ENCODE measurements around the gene VSTM2B.
"Not testable (repeated sequence)": the region's sequence is repeated elsewhere in the genome, so short reads cannot be mapped to it uniquely, and the experiment has no call there.

Gene VSTM2B

GRCh38 chr19:29525901-29526729 is at the start of gene VSTM2B:
TSS of gene VSTM2B (plus strand) at chr19:29525994. CDS start at chr19:29526584, 590 bp downstream.
- TF ChIP-seq JUND (IDR thresholded peaks at IDR 0.05; ENCODE audit: low read depth): no peak
- no peak for DNase-seq (ENCODE audit: low read depth in 1 of 2, low spot score in 1 of 2)
- in situ Hi-C loops (cut with HindIII; ENCODE audit: low pct_unique_long_range_greater_than_20kb, low sequenced_read_pairs): no loop called here

GRCh38 chr19:29476528-29476927 is 49.3 kb upstream of the VSTM2B start:
- no peak for TF ChIP-seq JUND (IDR thresholded peaks at IDR 0.05; ENCODE audit: low read depth)
- in situ Hi-C loops (cut with HindIII; ENCODE audit: low pct_unique_long_range_greater_than_20kb, low sequenced_read_pairs): no loop called here
- DNase-seq (ENCODE audit: low read depth in 1 of 2, low spot score in 1 of 2): no peak

GRCh38 chr19:29477831-29478577 is 47.8 kb upstream of the VSTM2B start:
- in situ Hi-C loops (cut with HindIII; ENCODE audit: low pct_unique_long_range_greater_than_20kb, low sequenced_read_pairs): no loop called here
- DNase-seq (ENCODE audit: low read depth in 1 of 2, low spot score in 1 of 2): no peak
- no peak for TF ChIP-seq JUND (IDR thresholded peaks at IDR 0.05; ENCODE audit: low read depth)

GRCh38 chr19:29478578-29479565 is 46.9 kb upstream of the VSTM2B start:
- TF ChIP-seq JUND (IDR thresholded peaks at IDR 0.05; ENCODE audit: low read depth): no peak
- in situ Hi-C loops (cut with HindIII; ENCODE audit: low pct_unique_long_range_greater_than_20kb, low sequenced_read_pairs): no loop called here
- DNase-seq (ENCODE audit: low read depth in 1 of 2, low spot score in 1 of 2): peak; percentile 30 to 48

GRCh38 chr19:29479941-29480340 is 45.9 kb upstream of the VSTM2B start:
- DNase-seq (ENCODE audit: low read depth in 1 of 2, low spot score in 1 of 2): no peak
- in situ Hi-C loops (cut with HindIII; ENCODE audit: low pct_unique_long_range_greater_than_20kb, low sequenced_read_pairs): no loop called here
- TF ChIP-seq JUND (IDR thresholded peaks at IDR 0.05; ENCODE audit: low read depth): no peak

GRCh38 chr19:29480507-29480906 is 45.3 kb upstream of the VSTM2B start:
- no peak for DNase-seq (ENCODE audit: low read depth in 1 of 2, low spot score in 1 of 2)
- in situ Hi-C loops (cut with HindIII; ENCODE audit: low pct_unique_long_range_greater_than_20kb, low sequenced_read_pairs): no loop called here
- no peak for TF ChIP-seq JUND (IDR thresholded peaks at IDR 0.05; ENCODE audit: low read depth)

GRCh38 chr19:29482855-29483640 is 42.7 kb upstream of the VSTM2B start:
- no peak for DNase-seq (ENCODE audit: low read depth in 1 of 2, low spot score in 1 of 2)
- no peak for TF ChIP-seq JUND (IDR thresholded peaks at IDR 0.05; ENCODE audit: low read depth)
- in situ Hi-C loops (cut with HindIII; ENCODE audit: low pct_unique_long_range_greater_than_20kb, low sequenced_read_pairs): no loop called here

- in situ Hi-C loops (cut with HindIII; ENCODE audit: low pct_unique_long_range_greater_than_20kb, low sequenced_read_pairs): no loop called here
- no peak for DNase-seq (ENCODE audit: low read depth in 1 of 2, low spot score in 1 of 2)
- TF ChIP-seq JUND (IDR thresholded peaks at IDR 0.05; ENCODE audit: low read depth): no peak
Measured at GRCh38 chr19:29483641-29483920, 42.2 kb upstream of the VSTM2B start.

- DNase-seq (ENCODE audit: low read depth in 1 of 2, low spot score in 1 of 2): no peak
- no peak for TF ChIP-seq JUND (IDR thresholded peaks at IDR 0.05; ENCODE audit: low read depth)
- in situ Hi-C loops (cut with HindIII; ENCODE audit: low pct_unique_long_range_greater_than_20kb, low sequenced_read_pairs): no loop called here
Measured at GRCh38 chr19:29483944-29484581, 41.7 kb upstream of the VSTM2B start.

GRCh38 chr19:29484876-29485275 is 40.9 kb upstream of the VSTM2B start:
- DNase-seq (ENCODE audit: low read depth in 1 of 2, low spot score in 1 of 2): no peak
- no peak for TF ChIP-seq JUND (IDR thresholded peaks at IDR 0.05; ENCODE audit: low read depth)
- in situ Hi-C loops (cut with HindIII; ENCODE audit: low pct_unique_long_range_greater_than_20kb, low sequenced_read_pairs): no loop called here

- in situ Hi-C loops (cut with HindIII; ENCODE audit: low pct_unique_long_range_greater_than_20kb, low sequenced_read_pairs): no loop called here
- no peak for DNase-seq (ENCODE audit: low read depth in 1 of 2, low spot score in 1 of 2)
- no peak for TF ChIP-seq JUND (IDR thresholded peaks at IDR 0.05; ENCODE audit: low read depth)
Measured at GRCh38 chr19:29485293-29485692, 40.5 kb upstream of the VSTM2B start.

GRCh38 chr19:29486961-29487360 is 38.8 kb upstream of the VSTM2B start:
- in situ Hi-C loops (cut with HindIII; ENCODE audit: low pct_unique_long_range_greater_than_20kb, low sequenced_read_pairs); DNase-seq (ENCODE audit: low read depth in 1 of 2, low spot score in 1 of 2): not testable (repeated sequence)

Data from T47D (cell line).